Stimulated activated CD4-positive, alpha-beta T cell treated with anti-CD3 and anti-CD28 coated beads, Interleukin-1b, Interleukin-23, amount 100 ng/mL, for 1 hour (primary cell): ENCODE results near the gene RFX2.

Experiments
- DNase-seq, 2 donors: peaks; one replicate each; pipeline ENCODE4 v3.0.0-alpha.2; 2020; ENCODE audit warnings: low read depth in 2 of 2

RFX2 gene

GRCh38 chr19:6103894-6104293 is 6.4 kb downstream of the RFX2 start:
- no peak for DNase-seq

GRCh38 chr19:6103217-6103644 is 7.1 kb downstream of the RFX2 start:
- DNase-seq, result no peak

GRCh38 chr19:6101991-6102390 is 8.3 kb downstream of the RFX2 start:
- no peak for DNase-seq

GRCh38 chr19:6101291-6101825 is 8.9 kb downstream of the RFX2 start:
- no peak for DNase-seq

GRCh38 chr19:6100284-6100915 is 9.9 kb downstream of the RFX2 start:
- DNase-seq, result no peak

GRCh38 chr19:6099599-6099998 is 10.7 kb downstream of the RFX2 start:
- no peak for DNase-seq

GRCh38 chr19:6099033-6099432 is 11.3 kb downstream of the RFX2 start:
- DNase-seq, result no peak

GRCh38 chr19:6098574-6098973 is 11.7 kb downstream of the RFX2 start:
- no peak for DNase-seq

GRCh38 chr19:6097911-6098310 is 12.4 kb downstream of the RFX2 start:
- no peak for DNase-seq

GRCh38 chr19:6095760-6096159 is 14.5 kb downstream of the RFX2 start:
- DNase-seq, result no peak

- DNase-seq, result no peak
These were observed 17.7 kb downstream of the RFX2 start for GRCh38 chr19:6092329-6093286.

GRCh38 chr19:6091771-6092291 is 18.5 kb downstream of the RFX2 start:
- DNase-seq, result no peak

GRCh38 chr19:6090634-6091033 is 19.7 kb downstream of the RFX2 start:
- DNase-seq, result no peak

- no peak for DNase-seq
These were observed 21.7 kb downstream of the RFX2 start for GRCh38 chr19:6088602-6089049.

- DNase-seq, result no peak
These were observed 23.2 kb downstream of the RFX2 start for GRCh38 chr19:6087074-6087571.

- DNase-seq, result no peak
These were observed 24.1 kb downstream of the RFX2 start for GRCh38 chr19:6086068-6086788.

- DNase-seq, result no peak
These were observed 25.5 kb downstream of the RFX2 start for GRCh38 chr19:6084821-6085220.

GRCh38 chr19:6079107-6079506 is 31.2 kb downstream of the RFX2 start:
- no peak for DNase-seq

GRCh38 chr19:6078068-6078467 is 32.2 kb downstream of the RFX2 start:
- DNase-seq, result no peak

GRCh38 chr19:6076675-6077463 is 33.4 kb downstream of the RFX2 start:
- DNase-seq, result no peak

- DNase-seq, result no peak
These were observed 34.0 kb downstream of the RFX2 start for GRCh38 chr19:6076291-6076665.
